Activated T-helper 2 cell treated with anti-CD3 and anti-CD28 coated beads, Interferon-gamma antibody, Interleukin-2, Interleukin-4, amounts not matched to agents 10 μg/mL and 5 μg/mL and 100 μg/mL, durations not matched to agents 14 hours and 24 hours and 36 hours (primary cell): ENCODE data around the gene ASCL2. TPM values are rescaled to one million over a fixed set of nuclear protein-coding genes. Genes with fewer than 3 reads are reported as not detected.
"Not testable (repeated sequence)": the region's sequence is repeated elsewhere in the genome, so short reads cannot be mapped to it uniquely, and the experiment has no call there.

Experiments used
- DNase-seq: peaks from one replicate; pipeline ENCODE4 v3.0.0; 2021; ENCODE audit warnings: low spot score
- H3K27ac Mint-ChIP-seq: one replicate; pipeline ENCODE4 v1.8.0; 2021; ENCODE audit warnings: mixed read lengths
- H3K27me3 Mint-ChIP-seq: one replicate; pipeline ENCODE4 v1.8.0; 2021; ENCODE audit warnings: low read depth, mixed read lengths
- H3K36me3 Mint-ChIP-seq: one replicate; pipeline ENCODE4 v1.8.0; 2021; ENCODE audit warnings: low read depth, mixed read lengths
- H3K4me1 Mint-ChIP-seq: one replicate; pipeline ENCODE4 v1.8.0; 2021; ENCODE audit warnings: low read depth, mixed read lengths
- H3K4me3 Mint-ChIP-seq: one replicate; pipeline ENCODE4 v1.8.0; 2021; ENCODE audit warnings: low read depth, mild to moderate bottlenecking, moderate library complexity, mixed read lengths
- H3K9me3 Mint-ChIP-seq: one replicate; pipeline ENCODE4 v1.8.0; 2021; ENCODE audit warnings: mixed read lengths
- intact Hi-C: fragments of 100-400 bp; cut with micrococcal nuclease; formaldehyde crosslinking; loops from one replicate; pipeline ENCODE4 v1.15.1; 2023
- total RNA-seq: library from RNA; stranded (reverse); gene quantifications from 2 replicates; pipeline ENCODE4 v1.2.3, GENCODE V29; 2022

The ASCL2 gene
- total RNA-seq, 1 donor from 2014 or later: 0.25 TPM

DNA sequence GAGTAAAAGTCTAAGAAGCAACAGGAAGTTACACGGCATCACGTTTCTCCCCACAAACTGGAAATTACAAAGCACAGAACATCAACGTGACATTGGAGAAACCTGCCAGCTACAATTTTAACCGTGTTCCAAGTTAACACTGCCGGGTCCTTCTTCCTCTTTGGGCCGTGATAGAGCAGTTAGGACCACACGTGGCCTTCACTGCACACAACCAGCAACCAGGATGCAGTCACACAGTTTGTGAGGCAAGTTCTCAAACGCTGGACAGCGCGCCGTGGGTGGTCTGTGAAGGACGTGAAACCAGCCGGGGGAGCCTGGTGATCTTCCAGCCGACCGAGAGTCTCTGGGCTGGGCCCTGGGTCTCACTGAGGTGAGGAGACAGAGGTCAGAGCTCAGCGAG is 16.7 kb upstream of the ASCL2 start:
- Mint-ChIP-seq H3K27me3 (peaks cover 20% of the 10 kb centered on the region), H3K4me1 (no peaks in the 10 kb centered on the region), H3K4me3 (no peak overlapping the region), H3K27ac (no peak overlapping the region), H3K36me3 (no peaks in the 10 kb centered on the region), H3K9me3 (no peaks in the 10 kb centered on the region)
- intact Hi-C loops: no loop called here
- no peak for DNase-seq

DNA sequence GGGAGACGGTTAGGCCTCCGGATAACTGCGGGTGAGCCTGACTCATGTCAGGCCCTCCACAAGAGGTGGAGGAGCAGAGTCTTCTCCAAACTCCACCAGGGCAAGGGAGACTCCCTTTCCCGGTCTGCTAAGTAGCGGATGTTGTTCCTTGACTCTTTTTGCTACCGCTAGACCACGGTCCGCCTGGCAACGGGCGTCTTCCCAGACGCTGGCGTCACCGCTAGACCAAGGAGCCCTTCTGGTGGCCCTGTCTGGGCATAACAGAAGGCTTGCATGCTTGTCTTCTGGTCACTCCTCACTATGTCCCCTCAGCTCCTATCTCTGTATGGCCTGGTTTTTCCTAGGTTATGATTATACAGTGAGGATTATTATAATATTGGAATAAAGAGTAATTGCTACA is 16.0 kb upstream of the ASCL2 start:
- DNase-seq, H3K9me3 Mint-ChIP-seq, intact Hi-C loops, H3K36me3 Mint-ChIP-seq, H3K27ac Mint-ChIP-seq, H3K4me3 Mint-ChIP-seq, H3K4me1 Mint-ChIP-seq: not testable (repeated sequence)
- peaks cover 26% of the 10 kb centered on the region for H3K27me3 Mint-ChIP-seq

DNA sequence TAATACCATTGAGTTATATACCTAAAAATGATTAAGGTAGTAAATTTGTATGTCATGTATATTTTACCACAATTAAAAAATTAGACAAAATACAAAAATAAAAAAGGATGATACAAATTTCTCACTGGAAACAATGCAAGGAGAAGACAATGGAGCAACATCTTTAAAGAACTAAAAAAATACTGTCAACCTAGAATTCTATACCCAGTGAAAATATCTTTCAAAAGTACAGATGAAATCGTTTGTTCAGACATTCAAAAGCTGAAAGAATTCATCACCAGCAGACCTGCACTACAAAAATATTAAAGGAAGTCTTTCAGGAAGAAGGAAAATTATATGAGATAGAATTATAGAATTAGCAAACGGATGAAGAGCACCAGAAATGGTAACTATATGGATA is 9.8 kb upstream of the ASCL2 start:
- Mint-ChIP-seq H3K27me3 (peaks cover 38% of the 10 kb centered on the region), H3K9me3 (peaks cover 11% of the 10 kb centered on the region), H3K4me1 (peaks cover 1% of the 10 kb centered on the region), H3K27ac (no peak overlapping the region), H3K36me3 (no peaks in the 10 kb centered on the region), H3K4me3 (no peak overlapping the region)
- intact Hi-C loops: no loop called here
- no peak for DNase-seq

DNA sequence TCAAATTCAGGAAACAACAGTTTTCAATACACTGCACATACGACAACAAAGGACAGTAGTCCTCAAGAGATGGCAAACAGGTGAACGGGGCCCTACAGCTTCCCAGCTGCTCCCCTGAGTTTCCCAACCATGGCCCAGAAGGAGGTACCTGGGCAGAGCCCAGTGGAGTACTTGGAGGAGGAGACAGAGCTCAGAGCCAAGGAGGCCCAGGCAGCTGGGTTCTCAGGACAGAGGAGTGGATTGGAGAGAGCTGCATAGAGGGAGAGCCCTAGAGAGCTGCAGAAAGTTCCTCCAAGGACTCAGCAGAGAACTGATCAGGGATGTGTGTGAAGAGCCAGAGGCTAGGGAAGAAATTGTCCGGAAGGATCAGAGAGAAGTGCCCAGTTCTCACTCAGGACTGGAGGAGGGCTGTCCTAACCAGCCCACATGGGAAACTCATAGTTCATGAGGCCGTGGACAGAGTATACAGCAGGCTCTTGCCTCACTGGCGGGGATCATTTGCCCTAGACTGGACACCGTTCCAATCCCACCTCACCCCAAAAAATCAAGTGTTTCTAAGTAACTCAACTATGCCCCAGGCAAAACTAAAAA is 7.6 kb upstream of the ASCL2 start:
- Mint-ChIP-seq H3K27ac (no peak overlapping the region), H3K36me3 (no peaks in the 10 kb centered on the region), H3K4me3 (no peak overlapping the region), H3K4me1 (peaks cover 1% of the 10 kb centered on the region), H3K9me3 (peaks cover 11% of the 10 kb centered on the region), H3K27me3 (peaks cover 30% of the 10 kb centered on the region)
- intact Hi-C loops: no loop called here
- DNase-seq: no peak

DNA sequence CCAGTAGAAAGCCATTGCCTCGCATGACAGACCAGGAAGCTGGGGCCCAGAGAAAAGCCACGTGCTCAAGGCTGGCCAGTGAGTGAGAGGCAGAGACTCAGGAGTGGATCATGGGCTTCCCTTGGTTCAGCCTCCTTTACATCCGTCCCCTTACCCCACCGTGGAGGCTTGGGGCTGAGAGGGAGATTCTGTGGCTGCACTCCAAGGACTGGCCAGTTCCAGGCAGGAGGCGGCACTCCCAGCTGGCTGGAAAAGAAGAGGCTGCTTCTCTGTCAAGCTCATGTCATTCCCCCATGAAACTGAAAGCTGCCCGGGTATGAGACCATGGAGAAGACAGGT is 6.6 kb upstream of the ASCL2 start:
- Mint-ChIP-seq H3K27ac (no peak overlapping the region), H3K9me3 (peaks cover 11% of the 10 kb centered on the region), H3K4me1 (peaks cover 1% of the 10 kb centered on the region), H3K4me3 (no peak overlapping the region), H3K36me3 (no peaks in the 10 kb centered on the region), H3K27me3 (peaks cover 26% of the 10 kb centered on the region)
- intact Hi-C loops: no loop called here
- peak; percentile 6 for DNase-seq

DNA sequence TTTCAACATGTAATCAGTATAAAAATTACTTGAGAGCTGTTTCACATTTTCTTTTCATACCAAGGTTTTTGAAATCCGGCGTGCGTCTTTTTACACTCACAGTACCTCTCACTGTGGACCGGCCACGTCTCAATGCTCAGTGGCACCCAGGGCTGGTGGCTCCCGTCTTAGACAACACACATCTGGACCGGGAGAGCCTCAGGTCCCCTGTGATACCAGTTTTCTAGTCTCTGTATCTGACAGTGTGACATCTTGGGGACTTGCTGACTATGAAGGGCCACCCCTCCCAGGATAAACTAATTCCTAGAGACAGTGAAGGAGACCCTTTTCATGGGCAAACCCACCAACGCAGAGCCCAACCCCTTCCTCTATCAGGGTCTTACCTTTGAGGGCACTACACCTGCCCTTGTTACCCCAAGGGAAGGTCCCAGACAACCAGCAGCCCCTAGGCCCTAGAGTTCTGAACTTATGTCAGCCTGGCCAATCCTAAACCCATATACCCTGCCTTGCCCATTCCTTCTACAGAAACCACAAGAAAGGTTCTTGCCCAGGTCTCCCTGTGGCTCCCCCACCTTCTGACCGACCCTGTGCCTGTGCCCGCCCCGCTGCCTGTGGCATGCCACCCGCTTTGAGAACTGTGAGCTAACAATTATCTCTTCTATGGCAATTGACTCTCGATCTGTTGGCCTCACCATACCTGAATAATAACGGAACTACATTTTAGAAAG is 6.1 kb upstream of the ASCL2 start:
- H3K4me3 Mint-ChIP-seq: no peak overlapping the region
- H3K27ac Mint-ChIP-seq: no peak overlapping the region
- intact Hi-C loops: no loop called here
- H3K9me3 Mint-ChIP-seq: peaks cover 11% of the 10 kb centered on the region
- peak; percentile 4 for DNase-seq
- H3K27me3 Mint-ChIP-seq: peaks cover 25% of the 10 kb centered on the region
- peaks cover 1% of the 10 kb centered on the region for H3K4me1 Mint-ChIP-seq
- no peaks in the 10 kb centered on the region for H3K36me3 Mint-ChIP-seq

DNA sequence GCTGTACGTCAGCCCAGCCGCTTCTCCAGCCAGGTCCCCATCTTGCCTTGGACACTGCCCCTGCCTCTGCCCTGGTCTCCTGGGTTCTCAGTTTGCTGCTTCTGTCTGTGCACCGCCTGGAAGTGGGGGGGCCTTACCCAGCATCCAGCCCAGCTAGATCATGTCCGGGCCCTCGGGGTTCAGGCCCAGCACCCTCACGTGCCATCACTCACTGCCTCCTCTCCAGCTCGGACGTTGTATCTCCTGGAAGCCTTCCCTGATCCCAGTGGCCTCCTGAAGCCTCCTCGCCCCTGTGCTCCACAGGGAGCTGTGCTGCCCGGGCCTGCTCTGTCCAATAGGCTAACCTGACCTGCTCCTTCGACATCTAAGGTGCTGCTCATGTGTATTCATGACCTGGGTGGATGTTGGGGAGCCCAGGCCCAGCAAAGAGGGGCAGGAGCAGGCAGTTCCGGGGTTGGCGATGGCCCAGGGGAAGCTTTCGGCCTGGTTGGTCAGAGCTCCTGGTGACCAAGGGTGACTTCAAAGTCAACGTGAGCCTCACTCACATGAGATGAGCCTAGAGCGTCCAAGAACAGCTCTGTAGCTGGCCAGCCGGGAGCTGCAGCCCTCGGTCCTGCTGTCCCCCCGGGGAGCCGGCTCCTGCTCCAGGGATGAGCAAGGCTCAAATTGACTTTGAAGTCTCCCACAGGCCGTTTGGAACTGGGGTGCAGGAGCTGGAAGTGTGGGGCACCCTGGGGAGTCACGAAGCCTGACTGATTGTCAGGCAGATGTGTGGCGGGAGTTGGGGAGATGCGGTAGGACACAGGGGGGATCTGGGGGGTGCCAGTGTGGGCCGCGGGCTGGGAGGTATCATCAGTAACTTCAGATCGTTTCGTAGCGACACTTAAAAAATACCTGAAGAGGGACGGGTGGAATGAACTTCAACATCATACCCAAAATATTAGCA is 5.2 kb upstream of the ASCL2 start:
- Mint-ChIP-seq H3K4me3 (no peak overlapping the region), H3K27me3 (peaks cover 28% of the 10 kb centered on the region), H3K9me3 (peaks cover 11% of the 10 kb centered on the region), H3K4me1 (peaks cover 1% of the 10 kb centered on the region), H3K27ac (no peak overlapping the region), H3K36me3 (no peaks in the 10 kb centered on the region)
- intact Hi-C loops: no loop called here
- DNase-seq: peak; percentile 6

DNA sequence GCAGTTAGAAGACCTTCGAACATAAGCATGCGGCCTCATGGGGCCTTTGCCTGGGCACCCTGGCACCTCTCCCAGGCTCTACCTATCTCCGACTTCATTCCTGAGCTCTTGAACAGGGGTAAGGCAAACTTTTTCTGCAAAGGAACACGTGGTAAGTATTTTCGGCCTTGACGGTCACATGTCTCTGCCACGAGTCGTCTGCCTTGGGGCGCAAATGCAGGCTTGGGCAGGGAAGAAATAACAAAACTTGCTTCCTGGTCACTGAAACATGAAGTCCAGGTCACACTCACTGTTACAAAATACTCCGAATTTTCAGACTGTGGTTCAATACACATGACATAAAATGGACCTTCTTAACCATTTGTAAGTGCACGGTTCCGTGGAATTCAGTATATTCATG is 3.4 kb upstream of the ASCL2 start:
- no peak for DNase-seq
- Mint-ChIP-seq H3K4me1 (peaks cover 1% of the 10 kb centered on the region), H3K27me3 (peaks cover 23% of the 10 kb centered on the region), H3K9me3 (peaks cover under 1% of the 10 kb centered on the region), H3K4me3 (no peak overlapping the region), H3K27ac (no peak overlapping the region), H3K36me3 (no peaks in the 10 kb centered on the region)
- intact Hi-C loops: no loop called here

DNA sequence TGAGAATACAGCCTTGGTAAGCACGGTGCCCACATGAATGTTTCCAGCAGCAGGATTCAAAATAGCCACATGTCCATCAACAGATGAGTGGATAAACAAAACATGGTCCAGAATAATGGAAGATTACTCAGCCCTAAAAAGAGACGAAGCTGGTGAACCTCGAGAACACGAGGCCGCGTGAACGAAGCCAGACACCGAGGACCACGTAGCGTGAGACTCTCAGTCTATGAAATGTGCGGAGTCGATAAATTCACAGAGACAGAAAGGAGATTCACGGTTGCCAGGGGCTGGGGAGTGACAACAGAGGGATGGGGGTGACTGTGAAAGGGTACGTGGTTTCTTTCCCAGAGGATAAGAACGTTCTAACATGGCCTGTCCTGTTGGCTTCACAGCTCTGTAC is 2.9 kb upstream of the ASCL2 start:
- H3K27me3 Mint-ChIP-seq: peaks cover 27% of the 10 kb centered on the region
- H3K9me3 Mint-ChIP-seq: no peaks in the 10 kb centered on the region
- peak; percentile 6 for DNase-seq
- H3K4me1 Mint-ChIP-seq: peaks cover 1% of the 10 kb centered on the region
- no peak overlapping the region for H3K27ac Mint-ChIP-seq
- H3K4me3 Mint-ChIP-seq: no peak overlapping the region
- H3K36me3 Mint-ChIP-seq: no peaks in the 10 kb centered on the region
- intact Hi-C loops: no loop called here

DNA sequence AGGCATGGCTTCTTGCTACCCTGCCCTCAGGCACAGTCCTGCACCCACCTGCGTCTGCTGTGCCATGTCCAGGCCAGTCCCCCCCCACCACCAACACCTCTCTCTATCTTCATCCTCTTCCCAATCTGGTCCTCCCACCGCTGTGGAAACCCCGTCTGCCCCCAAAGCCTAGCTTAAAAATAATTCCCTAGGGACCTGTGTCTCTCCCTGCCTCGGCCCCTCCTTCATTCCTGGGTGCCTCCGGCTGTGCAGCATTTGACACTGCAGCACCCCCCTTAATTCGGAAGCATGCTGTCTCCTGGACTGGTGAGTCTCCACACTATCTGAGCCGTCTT is 2.5 kb upstream of the ASCL2 start:
- DNase-seq: no peak
- no peak overlapping the region for H3K27ac Mint-ChIP-seq

DNA sequence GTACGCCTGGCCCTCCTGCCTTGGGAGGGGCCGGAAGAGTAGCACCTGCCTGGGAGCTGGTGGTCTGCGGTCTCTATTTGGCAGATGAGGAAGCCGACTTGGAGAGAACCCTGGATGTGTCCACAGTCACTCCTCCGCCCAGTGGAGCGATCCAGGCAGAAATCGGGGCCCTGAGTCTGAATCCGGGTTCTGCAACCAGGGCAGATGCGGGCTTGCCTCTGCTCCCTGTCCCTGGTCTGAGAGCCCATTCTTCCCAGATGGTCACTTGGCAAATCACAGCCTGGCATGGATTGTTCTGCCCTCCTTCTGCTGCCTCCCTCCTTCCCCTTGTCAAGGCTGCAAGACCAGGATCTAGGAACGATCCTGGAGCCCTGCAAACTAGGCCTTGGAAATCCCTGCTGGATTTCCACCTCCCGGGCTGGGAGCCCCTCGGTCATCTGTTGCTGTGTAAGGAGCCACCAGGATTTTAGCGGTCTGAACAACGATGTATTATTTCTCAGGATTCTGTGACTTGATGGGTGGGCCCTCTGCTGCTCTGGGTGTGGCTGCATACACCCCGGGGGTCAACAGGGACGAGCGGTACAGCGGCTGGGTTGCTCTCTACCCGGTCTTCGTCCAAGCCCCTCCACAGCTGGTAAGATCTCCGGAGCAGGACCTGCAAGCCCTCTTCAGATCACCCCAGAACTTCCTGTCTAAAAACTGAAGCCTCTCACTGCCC is 2.0 kb upstream of the ASCL2 start:
- intact Hi-C loops: no loop called here

More for the DNA sequence above, 2.5 kb upstream of the ASCL2 start:
- H3K36me3 Mint-ChIP-seq: no peaks in the 10 kb centered on the region
- peaks cover 27% of the 10 kb centered on the region for H3K27me3 Mint-ChIP-seq
- H3K4me1 Mint-ChIP-seq: peaks cover 1% of the 10 kb centered on the region
- H3K4me3 Mint-ChIP-seq: no peak overlapping the region
- intact Hi-C loops: no loop called here
- H3K9me3 Mint-ChIP-seq: no peaks in the 10 kb centered on the region

DNA sequence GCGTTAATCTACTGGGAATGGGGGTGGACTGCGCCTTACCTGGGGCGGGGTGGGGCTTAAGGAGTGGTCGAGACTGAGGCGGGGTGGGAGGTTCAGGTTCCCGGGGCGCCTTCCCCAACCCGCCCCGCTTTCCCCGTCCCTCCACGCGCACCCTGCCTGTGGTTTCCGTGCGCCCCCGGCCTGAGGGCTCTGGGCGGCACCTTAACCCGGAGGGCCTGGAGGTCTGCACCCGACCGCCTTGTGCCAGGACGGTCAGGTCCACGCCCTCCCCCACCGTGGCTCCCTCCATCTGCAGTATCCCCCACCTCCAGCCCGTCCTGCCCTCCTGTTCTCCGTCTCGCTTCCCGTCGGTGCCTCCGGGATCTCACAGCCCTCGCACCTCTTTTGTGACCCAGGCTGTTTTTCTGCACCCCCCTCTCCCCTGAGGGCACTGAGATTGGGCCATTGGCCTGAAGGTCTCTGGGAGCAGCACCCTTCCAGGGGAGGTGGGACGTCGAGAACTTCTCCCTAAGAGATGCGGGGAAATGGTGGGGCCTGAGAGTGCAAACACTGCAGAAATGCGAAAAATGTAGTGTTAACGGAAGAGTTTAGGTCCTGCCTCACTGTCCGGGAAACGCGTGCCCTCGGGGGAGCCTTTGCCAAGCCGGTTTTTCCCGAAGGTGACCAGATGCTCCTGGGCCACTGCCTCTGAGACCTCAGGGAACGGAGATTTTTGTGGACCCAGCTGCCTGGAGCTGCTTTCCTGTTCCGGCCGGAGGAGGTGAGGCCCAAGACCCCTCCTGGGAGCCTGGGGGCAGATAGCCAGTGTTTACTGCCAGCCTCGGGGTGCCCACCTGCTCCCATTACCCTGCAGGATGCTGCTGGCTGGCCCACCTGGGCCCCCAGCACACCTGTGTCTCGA is 1.2 kb upstream of the ASCL2 start:
- H3K27me3 Mint-ChIP-seq: peaks cover 22% of the 10 kb centered on the region
- DNase-seq: peak; percentile 6
- H3K4me1 Mint-ChIP-seq: peaks cover 2% of the 10 kb centered on the region
- no peak overlapping the region for H3K27ac Mint-ChIP-seq
- H3K36me3 Mint-ChIP-seq: no peaks in the 10 kb centered on the region
- no peak overlapping the region for H3K4me3 Mint-ChIP-seq
- no peaks in the 10 kb centered on the region for H3K9me3 Mint-ChIP-seq
- intact Hi-C loops: no loop called here

More for the DNA sequence above, 2.0 kb upstream of the ASCL2 start:
- H3K9me3 Mint-ChIP-seq: no peaks in the 10 kb centered on the region
- no peak overlapping the region for H3K27ac Mint-ChIP-seq
- H3K27me3 Mint-ChIP-seq: peaks cover 24% of the 10 kb centered on the region
- peaks cover under 1% of the 10 kb centered on the region for H3K4me1 Mint-ChIP-seq
- DNase-seq: peak; percentile 6
- no peaks in the 10 kb centered on the region for H3K36me3 Mint-ChIP-seq
- no peak overlapping the region for H3K4me3 Mint-ChIP-seq
